Endothelial cell (in vitro differentiated cells): ENCODE measurements around the gene SOST. TPM values are rescaled to one million over a fixed set of nuclear protein-coding genes. Genes with fewer than 3 reads are reported as not detected.

Experiments used
- DNase-seq: peaks from one replicate; pipeline ENCODE4 v3.0.0; 2021; ENCODE audit warnings: low spot score
- H3K27ac Mint-ChIP-seq: one replicate; pipeline ENCODE4 v1.8.0; 2021; ENCODE audit warnings: mixed read lengths, inconsistent platforms; ENCODE audit not compliant: unreplicated experiment
- H3K27me3 Mint-ChIP-seq: one replicate; pipeline ENCODE4 v1.8.0; 2021; ENCODE audit warnings: mild to moderate bottlenecking, moderate library complexity, mixed read lengths, inconsistent platforms; ENCODE audit not compliant: unreplicated experiment
- H3K36me3 Mint-ChIP-seq: one replicate; pipeline ENCODE4 v1.8.0; 2021; ENCODE audit warnings: mild to moderate bottlenecking, low read depth, mixed read lengths, inconsistent platforms; ENCODE audit not compliant: unreplicated experiment
- H3K4me1 Mint-ChIP-seq: one replicate; pipeline ENCODE4 v1.8.0; 2021; ENCODE audit warnings: mild to moderate bottlenecking, mixed read lengths, inconsistent platforms; ENCODE audit not compliant: unreplicated experiment
- H3K4me3 Mint-ChIP-seq: one replicate; pipeline ENCODE4 v1.8.0; 2021; ENCODE audit warnings: mild to moderate bottlenecking, mixed read lengths, inconsistent platforms; ENCODE audit not compliant: unreplicated experiment
- H3K9me3 Mint-ChIP-seq: one replicate; pipeline ENCODE4 v1.8.0; 2021; ENCODE audit warnings: mixed read lengths, inconsistent platforms; ENCODE audit not compliant: unreplicated experiment
- total RNA-seq: library from RNA; stranded (reverse); fragmentation: NEBNext Ultra II Directional; extraction: Animal tissue kit (Norgen Biotek cat#: 25700); gene quantifications from one replicate; pipeline ENCODE4 v1.2.1, GENCODE V29; 2021; ENCODE audit not compliant: unreplicated experiment
- TF ChIP-seq, protein P1 (sequence below): fragments of 200-600 bp; sonication (generic); IDR thresholded peaks from one replicate; pipeline ENCODE4 v1.5.0; 2021; ENCODE audit warnings: antibody characterized with exemption; ENCODE audit not compliant: unreplicated experiment

SOST gene
- total RNA-seq, 1 donor from 2014 or later, result 29.6 TPM

- Mint-ChIP-seq H3K27ac (no peak overlapping the region), H3K36me3 (no peaks in the 10 kb centered on the region), H3K9me3 (no peaks in the 10 kb centered on the region), H3K4me3 (no peak overlapping the region), H3K4me1 (peaks cover 14% of the 10 kb centered on the region), H3K27me3 (no peaks in the 10 kb centered on the region)
- DNase-seq, result no peak
- TF ChIP-seq, protein P1, sequence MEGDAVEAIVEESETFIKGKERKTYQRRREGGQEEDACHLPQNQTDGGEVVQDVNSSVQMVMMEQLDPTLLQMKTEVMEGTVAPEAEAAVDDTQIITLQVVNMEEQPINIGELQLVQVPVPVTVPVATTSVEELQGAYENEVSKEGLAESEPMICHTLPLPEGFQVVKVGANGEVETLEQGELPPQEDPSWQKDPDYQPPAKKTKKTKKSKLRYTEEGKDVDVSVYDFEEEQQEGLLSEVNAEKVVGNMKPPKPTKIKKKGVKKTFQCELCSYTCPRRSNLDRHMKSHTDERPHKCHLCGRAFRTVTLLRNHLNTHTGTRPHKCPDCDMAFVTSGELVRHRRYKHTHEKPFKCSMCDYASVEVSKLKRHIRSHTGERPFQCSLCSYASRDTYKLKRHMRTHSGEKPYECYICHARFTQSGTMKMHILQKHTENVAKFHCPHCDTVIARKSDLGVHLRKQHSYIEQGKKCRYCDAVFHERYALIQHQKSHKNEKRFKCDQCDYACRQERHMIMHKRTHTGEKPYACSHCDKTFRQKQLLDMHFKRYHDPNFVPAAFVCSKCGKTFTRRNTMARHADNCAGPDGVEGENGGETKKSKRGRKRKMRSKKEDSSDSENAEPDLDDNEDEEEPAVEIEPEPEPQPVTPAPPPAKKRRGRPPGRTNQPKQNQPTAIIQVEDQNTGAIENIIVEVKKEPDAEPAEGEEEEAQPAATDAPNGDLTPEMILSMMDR, result no peak
Measured at GRCh38 chr17:43736389-43736788, 22.2 kb downstream of the SOST start.

- peaks cover 6% of the 10 kb centered on the region for H3K36me3 Mint-ChIP-seq
- no peak overlapping the region for H3K27ac Mint-ChIP-seq
- TF ChIP-seq, protein P1, result no peak
- no peak overlapping the region for H3K4me3 Mint-ChIP-seq
- DNase-seq, result no peak
- H3K4me1 Mint-ChIP-seq, result peaks cover 9% of the 10 kb centered on the region
- peaks cover 3% of the 10 kb centered on the region for H3K27me3 Mint-ChIP-seq
- H3K9me3 Mint-ChIP-seq, result peaks cover 6% of the 10 kb centered on the region
Measured at GRCh38 chr17:43734376-43734775, 24.2 kb downstream of the SOST start.

- H3K4me3 Mint-ChIP-seq, result no peak overlapping the region
- H3K27me3 Mint-ChIP-seq, result peaks cover 3% of the 10 kb centered on the region
Measured at GRCh38 chr17:43733956-43734355, 24.6 kb downstream of the SOST start.

GRCh38 chr17:43732958-43733357, 25.6 kb downstream of the SOST start:
- Mint-ChIP-seq H3K4me3 (no peak overlapping the region), H3K36me3 (peaks cover 6% of the 10 kb centered on the region), H3K27ac (no peak overlapping the region), H3K9me3 (peaks cover 6% of the 10 kb centered on the region), H3K4me1 (peaks cover 9% of the 10 kb centered on the region), H3K27me3 (peaks cover 3% of the 10 kb centered on the region)
- DNase-seq, result no peak
- TF ChIP-seq, protein P1, result no peak

More at GRCh38 chr17:43733956-43734355, 24.6 kb downstream of the SOST start:
- TF ChIP-seq, protein P1, result no peak
- peaks cover 9% of the 10 kb centered on the region for H3K4me1 Mint-ChIP-seq
- DNase-seq, result no peak
- no peak overlapping the region for H3K27ac Mint-ChIP-seq
- H3K36me3 Mint-ChIP-seq, result peaks cover 6% of the 10 kb centered on the region
- H3K9me3 Mint-ChIP-seq, result peaks cover 6% of the 10 kb centered on the region

DNA sequence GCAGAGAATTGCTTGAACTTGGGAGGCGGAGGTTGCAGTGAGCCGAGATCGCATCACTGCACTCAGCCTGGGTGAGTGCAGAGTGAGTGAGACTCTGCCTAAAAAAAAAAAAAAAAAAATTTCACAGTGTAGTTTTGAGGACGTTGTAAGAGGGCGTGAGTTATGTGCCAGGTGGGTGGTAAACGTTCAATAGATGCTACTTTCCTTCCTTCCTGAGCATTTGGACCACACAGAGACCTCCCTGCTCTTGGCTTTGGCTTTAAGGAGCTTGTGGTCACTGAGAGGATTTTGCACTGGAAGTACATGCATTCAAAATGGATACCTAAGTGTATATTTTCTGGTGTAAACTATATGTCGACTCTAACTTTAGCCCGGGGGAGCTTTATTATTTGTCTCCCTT, 30.5 kb downstream of the SOST start:
- DNase-seq, result no peak
- Mint-ChIP-seq H3K4me3 (no peak overlapping the region), H3K36me3 (peaks cover 10% of the 10 kb centered on the region), H3K9me3 (peaks cover 6% of the 10 kb centered on the region), H3K27me3 (peaks cover 9% of the 10 kb centered on the region), H3K27ac (no peak overlapping the region), H3K4me1 (peaks cover 5% of the 10 kb centered on the region)
- TF ChIP-seq, protein P1, result no peak
